Fibroblast of skin of right biceps (primary cell): Measurements from ENCODE around the gene RIMBP3C.
A peak's percentile ranks its signal among the peaks of the same experiment; 100 is the strongest.
"Not testable (repeated sequence)": the region's sequence is repeated elsewhere in the genome, so short reads cannot be mapped to it uniquely, and the experiment has no call there.

Experiments
- DNase-seq: peaks from one replicate; pipeline ENCODE4 v3.0.0-alpha.2; 2013

Gene RIMBP3C, protein sequence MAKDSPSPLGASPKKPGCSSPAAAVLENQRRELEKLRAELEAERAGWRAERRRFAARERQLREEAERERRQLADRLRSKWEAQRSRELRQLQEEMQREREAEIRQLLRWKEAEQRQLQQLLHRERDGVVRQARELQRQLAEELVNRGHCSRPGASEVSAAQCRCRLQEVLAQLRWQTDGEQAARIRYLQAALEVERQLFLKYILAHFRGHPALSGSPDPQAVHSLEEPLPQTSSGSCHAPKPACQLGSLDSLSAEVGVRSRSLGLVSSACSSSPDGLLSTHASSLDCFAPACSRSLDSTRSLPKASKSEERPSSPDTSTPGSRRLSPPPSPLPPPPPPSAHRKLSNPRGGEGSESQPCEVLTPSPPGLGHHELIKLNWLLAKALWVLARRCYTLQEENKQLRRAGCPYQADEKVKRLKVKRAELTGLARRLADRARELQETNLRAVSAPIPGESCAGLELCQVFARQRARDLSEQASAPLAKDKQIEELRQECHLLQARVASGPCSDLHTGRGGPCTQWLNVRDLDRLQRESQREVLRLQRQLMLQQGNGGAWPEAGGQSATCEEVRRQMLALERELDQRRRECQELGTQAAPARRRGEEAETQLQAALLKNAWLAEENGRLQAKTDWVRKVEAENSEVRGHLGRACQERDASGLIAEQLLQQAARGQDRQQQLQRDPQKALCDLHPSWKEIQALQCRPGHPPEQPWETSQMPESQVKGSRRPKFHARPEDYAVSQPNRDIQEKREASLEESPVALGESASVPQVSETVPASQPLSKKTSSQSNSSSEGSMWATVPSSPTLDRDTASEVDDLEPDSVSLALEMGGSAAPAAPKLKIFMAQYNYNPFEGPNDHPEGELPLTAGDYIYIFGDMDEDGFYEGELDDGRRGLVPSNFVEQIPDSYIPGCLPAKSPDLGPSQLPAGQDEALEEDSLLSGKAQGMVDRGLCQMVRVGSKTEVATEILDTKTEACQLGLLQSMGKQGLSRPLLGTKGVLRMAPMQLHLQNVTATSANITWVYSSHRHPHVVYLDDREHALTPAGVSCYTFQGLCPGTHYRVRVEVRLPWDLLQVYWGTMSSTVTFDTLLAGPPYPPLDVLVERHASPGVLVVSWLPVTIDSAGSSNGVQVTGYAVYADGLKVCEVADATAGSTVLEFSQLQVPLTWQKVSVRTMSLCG (N-terminal part only)

DNA sequence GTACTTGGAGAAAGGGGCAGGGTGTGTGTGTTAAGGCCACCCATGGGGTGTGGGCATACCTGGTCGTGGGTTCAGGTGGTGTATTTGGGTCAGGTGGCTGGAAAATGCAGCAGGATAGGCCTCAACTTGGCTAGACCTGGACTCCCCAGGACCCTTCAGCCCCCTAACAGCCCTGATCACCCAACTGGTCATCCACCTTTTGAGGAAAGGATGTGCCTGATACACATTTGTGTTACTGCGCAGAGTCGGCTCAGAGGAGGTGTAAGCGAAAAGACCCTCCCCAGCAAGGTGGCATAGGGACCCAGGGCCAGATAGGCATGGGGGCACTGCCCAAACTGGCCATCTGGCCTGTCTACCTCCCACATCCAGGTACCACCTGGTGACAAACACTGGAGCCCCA is at the start of gene RIMBP3C:
Gene RIMBP3C, minus strand, starts transcription at position 101 of the 400 bp plus-strand sequence. CDS start 485 bp downstream, outside the sequence.
- DNase-seq = not testable (repeated sequence)

DNA sequence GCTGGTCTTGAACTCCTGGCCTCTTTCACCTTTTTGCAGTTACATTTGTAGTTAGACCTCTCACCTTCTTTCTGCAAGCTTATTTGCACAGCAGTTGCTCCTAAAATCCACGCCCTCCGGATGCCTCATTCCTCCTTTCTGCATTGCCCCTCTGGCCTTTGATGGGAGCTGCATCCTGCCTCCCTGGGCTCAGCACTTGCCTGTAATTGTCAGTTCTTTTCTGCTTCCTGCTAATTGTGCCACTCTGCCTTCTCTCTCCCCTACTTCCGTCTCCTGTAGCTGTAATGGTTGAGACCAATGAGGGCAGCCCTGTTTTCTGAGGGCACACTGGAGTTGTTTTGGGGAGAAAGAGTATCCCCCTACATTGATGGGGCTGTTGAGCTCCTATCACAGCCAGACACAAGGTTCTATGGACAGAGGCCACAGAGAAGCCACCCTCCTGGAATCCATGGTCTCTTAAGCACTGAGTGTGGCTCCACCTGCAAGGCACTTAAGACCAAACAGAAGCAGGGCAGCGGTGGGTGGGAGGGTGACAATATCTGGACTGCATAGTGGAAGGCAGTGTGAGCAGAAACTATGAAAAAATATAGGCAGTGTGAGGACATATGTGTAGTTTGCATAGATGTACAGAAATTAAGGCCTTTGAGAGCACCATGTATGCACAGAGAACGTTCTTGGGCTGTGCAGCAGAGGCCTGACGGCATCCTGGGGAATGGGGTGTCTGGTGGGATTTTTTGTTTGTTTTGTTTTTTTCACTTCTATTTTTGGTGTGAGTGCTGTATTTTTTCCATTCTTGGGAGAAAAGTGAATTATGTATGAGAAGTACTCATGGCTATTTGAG is 48.0 kb upstream of the RIMBP3C start:
- no peak for DNase-seq

DNA sequence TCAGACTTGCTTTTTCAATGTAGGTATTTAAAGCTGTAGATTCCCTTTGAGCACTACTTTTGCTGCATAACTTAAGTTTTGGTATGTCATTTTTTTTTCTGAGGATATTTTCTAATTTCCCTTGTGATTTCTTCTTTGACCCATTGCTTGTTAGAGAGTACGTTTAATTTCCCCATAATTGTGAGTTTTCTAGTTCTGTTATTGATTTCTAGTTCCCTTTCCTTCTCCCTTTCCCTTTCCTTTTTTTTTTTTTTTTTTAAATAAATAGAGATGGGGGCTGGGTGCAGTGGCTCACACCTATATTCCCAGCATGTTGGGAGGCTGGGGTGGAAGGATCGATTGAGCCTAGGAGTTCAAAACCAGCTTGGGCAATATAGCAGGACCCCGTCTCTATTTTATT is 47.0 kb upstream of the RIMBP3C start:
- no peak for DNase-seq

DNA sequence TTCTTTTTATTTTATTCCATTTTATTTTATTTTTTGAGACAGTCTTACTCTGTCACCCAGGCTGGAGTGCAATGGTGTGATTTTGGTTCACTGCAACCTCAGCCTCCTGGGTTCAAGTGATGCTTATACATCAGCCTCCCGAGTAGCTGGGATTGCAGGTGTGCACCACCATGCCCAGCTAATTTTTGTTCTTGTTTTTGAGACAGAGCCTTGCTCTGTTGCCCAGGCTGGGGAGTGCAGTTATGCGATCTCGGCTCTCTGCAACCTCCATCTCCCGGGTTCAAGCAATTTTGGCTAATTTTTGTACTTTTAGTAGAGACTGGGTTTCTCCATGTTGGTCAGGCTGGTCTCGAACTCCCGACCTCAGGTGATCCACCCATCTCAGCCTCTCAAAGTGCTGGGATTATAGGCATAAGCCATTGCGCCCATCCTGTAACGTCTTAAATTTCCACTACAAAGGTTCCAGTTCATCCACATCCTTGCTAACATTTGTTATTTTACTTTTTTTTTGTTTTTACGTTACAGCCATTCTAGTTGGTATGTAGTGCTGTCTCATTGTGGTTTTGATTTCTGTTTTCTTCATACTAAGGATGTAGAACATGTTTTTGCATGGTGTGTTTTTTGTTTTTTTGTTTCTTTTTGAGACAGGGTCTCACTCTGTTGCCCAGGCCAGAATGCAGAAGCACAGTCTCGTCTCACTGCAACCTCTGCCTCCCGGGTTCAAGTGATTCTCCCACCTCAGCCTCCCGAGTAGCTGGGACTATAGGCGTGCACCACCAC is 45.3 kb upstream of the RIMBP3C start:
- DNase-seq = not testable (repeated sequence)

DNA sequence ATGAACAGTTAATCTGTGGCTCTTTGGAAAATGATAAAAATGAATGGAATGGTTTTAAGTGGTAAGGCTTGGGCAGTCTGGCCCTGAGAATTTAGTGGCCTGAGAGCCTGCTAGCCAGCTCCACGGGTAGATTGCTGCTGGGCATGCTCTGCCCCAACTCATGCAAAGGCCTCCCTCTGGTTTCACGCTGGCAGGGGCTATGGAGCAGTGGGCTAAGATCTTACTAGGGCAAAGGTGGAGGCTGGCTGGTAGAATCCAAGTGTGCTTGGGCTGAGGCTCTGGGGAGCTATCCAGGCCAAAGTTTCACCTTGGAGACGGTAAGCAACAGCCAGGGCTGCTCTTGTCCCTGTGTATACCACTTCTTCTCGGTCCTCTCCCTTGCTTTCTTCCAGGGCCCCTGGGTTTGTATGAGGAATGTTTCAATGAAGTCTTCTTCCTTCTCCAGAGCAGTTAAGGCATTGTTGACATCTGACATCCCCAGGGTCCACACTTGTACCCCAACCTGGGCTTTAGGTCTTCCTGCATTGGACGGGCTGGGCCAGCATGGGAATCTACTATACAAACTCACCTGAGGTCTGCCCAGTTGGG is 43.7 kb upstream of the RIMBP3C start:
- DNase-seq = no peak

DNA sequence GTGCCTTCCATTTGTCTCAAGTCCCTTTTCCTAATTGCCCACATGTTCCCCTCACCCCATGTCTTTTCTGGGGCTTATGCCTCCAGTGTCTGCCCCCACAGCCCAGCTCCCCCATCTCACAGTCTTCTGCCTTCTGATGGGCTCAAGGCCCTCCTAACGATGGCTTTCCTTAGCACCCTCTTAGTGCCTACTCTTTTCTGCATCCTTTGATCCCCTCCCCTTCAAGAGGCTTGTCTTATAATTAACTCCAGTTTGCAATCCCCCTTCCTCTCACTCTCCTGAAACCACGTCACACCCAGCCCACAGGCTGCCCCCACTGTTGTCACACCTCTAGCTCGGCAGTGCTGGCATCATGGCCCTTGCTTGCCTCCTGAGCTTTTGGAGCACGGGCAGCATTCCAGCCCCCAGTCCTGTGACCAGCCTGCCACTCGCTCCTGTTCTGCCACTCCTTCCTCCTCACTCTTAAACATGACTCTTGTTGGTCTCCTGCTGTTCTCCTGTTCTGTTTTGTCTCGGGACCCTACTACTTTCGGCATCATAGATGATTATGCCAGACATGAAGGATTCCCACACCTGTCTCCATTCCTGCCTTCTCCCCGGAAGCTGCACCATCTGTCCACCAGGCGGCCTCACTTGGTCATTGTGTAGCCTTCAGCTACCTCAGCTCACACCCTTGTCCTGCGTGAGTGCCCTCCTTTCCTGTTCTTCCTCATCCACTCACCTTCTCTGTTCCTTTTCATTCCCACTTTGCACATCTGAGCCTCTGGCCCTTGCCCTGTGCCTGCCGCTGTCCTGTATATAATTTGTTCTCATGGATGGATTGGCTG is 42.4 kb upstream of the RIMBP3C start:
- no peak for DNase-seq

DNA sequence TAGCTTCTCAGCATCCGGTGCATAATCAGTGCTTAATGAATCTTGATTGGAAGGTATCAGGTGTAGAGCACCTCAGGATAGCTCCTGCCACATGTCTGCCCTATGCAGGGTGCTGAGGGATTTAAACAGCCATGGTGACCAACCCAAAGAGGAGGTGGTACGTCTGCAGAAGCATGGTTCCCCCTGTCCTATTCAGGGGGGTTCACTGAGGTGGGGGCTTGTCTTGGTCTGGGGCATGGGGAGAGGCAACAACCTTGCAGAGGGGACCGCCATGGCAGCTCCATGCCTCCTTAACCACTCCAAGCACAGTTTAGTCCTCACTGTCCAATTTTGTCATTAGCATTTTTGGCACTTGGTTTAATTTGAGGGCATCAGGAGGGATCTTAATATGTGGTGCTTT is 41.2 kb upstream of the RIMBP3C start:
- DNase-seq = no peak

DNA sequence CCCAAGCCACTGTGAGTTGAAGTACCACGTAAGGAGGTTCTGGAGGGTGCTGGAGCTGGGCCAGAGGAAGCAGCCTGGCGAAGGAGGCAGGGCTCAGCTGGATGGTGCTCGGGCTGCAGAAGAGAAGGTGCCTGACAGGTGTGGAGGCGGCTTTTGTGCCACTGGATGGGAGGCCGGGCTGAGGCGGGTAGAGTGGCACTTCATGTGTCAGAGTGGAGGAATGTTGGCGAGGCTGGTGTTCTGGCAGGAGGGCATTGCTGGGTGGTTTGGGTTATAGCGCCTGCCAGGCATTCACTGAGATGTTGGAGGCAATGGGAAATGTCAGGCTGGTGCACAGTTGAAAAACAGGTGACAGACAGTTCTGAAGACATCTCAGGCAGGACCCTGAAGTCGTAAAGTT is 40.4 kb upstream of the RIMBP3C start:
- no peak for DNase-seq

DNA sequence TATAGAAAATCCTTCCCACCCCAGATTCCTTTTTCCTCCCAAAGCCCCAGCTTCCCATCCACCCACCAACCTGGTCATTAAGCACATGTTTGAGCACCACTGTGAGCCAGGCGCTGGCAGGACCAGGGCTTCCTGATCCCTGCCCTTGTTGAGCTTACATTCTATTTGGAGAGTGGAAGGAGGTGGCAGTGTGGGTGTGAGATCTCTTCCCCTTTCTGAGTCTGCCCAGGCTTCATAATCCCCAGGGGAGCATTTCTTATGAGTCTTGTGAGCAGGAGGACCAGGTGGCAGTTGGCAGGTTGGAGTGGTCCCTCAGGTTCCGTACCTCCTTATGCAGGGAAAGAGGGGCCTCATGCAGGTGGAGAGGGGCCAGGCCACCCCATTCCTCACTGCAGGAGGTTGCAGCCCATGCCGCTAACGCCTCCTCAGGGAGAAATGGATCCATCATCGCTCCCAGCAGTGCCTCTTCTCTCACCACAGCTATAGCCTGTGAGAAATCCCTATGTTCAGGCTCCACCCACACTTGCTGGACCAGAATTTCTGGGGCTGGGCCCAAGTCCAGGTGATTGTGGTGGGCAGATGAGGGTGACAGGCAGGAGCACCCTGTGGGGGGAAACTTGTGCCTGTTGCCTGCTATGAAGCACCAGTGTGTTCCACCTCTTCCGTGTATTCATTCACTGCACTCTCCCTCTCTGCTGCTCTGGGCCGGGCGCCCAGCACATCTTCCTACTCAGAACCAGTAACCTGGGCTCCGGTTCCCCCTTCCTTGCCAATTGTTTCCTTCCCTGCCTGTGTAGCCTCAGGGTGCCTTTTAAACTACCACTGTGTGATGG is 39.8 kb upstream of the RIMBP3C start:
- no peak for DNase-seq

DNA sequence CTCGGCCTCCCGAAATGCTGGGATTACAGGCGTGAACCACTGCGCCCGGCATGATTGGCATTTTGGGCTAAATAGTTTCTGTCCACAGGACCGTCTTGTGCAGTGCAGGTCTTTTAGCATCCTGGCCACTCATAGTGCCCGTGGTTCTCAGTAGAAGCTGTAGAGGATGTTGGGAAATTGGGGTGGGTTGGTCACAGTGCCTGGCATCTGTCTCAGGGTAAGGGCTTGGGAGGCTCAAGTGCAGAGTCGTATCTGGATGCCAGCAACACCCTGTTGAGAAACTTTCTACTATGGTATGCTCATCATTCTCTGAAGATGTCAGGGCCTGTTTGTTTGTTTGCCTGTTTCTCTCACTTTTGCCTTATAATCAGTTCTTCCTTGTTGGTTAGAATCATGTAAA is 38.1 kb upstream of the RIMBP3C start:
- DNase-seq = no peak

DNA sequence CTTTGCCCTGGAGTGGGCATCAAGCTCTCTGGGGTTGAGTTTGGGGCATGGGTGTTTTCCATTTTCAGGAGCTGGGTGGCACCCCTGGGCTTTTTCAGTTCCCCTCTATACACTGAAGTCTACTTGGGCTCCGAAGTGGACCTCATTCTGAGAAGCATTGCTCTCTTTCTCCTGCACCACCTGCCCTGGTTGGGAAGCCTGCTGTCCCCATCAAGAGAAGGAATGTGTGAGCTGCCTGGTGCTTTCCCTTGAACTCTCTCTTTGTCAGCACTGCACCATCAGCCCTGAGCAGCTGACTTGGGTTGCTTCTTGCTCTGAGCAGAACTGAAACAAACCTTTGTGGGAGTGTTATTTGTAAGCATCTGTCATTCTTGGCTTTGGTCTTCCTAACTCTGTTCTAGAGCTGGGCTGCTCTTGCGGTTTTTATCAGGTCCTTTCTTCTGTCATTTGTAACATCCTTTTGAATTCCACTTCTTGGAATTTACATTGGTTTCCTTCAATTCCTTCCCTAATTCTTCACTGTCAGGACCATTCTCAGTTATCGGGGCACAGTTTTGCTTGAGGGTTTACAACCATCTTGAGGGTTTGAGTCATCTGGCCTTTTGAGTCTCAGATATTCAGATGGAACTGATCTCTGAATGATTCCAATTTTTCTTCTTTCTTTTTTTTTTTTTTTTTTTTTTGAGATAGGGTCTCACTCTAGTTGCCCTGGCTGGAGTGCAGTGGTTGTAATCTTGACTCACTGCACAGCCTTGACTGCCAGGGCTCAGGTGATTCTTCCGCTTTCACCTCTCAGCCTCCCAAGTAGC is 36.7 kb upstream of the RIMBP3C start:
- DNase-seq = peak; percentile 18

DNA sequence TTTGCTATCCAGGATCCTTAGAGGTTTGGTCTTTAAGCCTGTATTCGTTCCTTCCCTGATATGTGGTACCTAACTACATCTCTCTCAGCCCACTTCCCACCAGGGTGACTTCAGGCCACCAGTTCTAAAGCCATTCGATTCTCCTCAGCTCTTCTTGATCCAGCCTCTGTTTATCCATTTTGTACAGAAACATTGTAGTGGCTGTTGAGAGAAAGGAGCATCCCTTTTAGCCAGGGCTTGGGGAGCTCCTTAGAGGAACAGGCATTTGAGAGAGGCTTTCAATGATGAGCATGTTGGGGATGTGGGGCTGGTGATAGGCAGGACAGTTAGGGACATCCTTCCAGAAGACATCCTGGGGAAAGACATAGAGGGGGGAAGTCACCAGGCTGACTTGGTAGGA is 34.1 kb upstream of the RIMBP3C start:
- no peak for DNase-seq

DNA sequence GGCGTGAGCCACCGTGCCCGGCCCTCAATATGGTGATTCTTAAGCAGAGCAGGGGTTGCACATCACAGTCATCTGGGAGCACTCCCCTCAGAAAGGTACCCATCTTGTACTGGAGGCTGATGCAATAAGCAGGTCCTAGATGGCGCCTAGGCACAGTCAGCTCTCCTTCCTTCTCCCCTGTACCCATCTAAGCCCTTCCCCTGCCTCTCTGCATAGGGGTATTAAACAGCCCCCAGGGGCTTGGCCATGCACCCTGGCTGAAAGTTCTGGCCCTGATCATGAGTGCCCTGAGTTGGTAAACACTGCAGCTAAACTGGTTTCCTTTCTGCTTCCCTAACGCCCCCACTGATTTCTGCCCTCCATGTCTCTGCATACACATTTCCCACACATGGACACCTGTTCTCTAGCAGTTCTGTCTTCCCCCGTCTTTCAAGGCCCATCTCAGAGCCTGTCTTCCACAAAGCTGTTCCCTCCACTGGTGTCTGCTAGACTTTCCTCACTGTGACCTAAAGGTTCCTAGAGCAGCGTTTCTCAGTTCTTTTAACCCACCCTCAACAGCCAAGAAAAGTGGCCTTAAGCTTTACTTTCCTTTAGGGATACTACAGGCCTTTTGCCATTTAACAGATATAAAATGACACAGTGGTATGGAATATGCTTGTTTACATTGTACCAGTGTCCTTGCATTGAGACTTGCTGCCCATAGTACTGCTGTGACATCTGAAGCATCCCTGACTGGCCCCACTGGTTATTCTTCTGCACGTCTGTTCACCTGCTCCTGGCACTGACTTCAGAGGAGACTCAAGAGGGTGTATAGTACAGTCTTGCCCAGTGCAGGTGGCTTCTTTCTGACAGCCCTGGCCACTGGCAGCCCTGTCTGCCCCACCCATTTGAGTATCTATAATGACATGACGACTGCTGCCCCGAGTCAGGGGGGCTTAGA is 31.8 kb upstream of the RIMBP3C start:
- no peak for DNase-seq

DNA sequence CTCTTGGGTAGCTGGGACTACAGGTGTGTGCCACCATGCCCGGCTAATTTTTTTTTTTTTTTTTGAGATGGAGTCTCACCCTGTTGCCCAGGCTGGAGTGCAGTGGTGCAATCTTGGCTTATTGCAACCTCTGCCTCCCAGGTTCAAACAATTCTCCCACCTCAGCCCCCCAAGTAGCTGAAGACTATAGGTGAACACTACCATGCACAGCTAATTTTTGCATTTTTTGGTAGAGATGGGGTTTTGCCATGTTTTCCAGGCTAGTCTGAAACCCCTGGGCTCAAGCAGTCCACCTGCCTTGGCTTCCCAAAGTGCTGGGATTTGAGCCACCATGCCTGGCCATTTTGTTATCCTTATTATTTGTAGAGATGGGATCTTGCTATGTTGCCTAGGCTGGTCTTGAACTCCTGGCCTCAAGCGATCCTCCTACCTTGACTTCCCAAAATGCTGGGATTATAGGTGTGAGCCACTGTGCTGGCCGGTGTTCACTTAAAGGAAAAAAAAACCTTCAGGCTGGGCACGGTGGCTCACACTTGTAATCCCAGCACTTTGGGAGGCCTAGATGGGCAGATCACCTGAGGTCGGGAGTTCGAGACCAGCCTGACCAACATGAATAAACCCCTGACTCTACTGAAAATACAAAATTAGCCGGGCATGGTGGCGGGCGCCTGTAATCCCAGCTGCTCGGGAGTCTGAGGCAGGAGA is 29.9 kb upstream of the RIMBP3C start:
- DNase-seq = not testable (repeated sequence)

DNA sequence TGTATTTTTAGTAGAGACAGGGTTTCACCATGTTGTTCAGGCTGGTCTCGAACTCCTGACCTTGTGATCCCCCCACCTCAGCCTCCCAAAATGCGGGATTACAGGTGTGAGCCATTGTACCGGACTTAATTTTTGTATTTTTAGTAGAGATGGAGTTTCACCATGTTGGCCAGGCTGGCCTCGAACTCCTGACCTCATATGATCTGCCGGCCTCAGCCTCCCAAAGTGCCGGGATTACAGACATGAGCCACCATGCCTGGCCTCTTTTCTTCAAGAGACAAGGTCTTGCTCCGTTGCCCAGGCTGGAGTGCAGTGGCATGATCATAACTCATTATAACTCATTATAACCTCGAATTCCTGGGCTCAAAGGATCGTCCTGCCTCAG is 29.4 kb upstream of the RIMBP3C start:
- not testable (repeated sequence) for DNase-seq

DNA sequence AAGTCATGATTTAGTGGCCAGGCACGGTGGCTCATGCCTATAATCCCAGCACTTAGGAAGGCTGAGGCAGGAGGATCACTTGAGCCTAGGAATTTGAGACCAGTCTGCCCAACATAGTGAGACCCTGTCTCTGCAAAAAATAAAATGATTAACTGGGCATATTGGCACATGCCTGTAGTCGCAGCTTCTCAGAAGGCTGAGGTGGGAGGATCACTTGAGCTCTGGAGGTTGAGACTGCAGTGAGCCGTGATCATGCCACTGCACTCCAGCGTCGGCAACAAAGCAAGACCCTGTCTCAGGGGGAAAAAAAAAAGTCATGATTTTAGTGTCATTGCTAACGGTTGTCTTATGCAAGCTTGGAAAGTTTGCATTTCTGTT is 28.2 kb upstream of the RIMBP3C start:
- no peak for DNase-seq
